Left lobe of liver (tissue), 2 donors: ENCODE data around the gene FBXO44. TPM values are rescaled to one million over a fixed set of nuclear protein-coding genes. Genes with fewer than 3 reads are reported as not detected.
A peak's percentile ranks its signal among the peaks of the same experiment; 100 is the strongest.

Source experiments
- ATAC-seq: fragments of 200-7000 bp; cut with Tn5 transposase; one replicate; pipeline ENCODE4 v1.9.1; 2020; ENCODE audit warnings: mild to moderate bottlenecking, moderate library complexity
- DNase-seq: peaks from one replicate; pipeline ENCODE4 v3.0.0-alpha.2; 2020; ENCODE audit warnings: low spot score
- total RNA-seq: library from RNA; stranded (reverse); gene quantifications from one replicate; pipeline ENCODE4 v1.2.1, GENCODE V29; 2021
- donor health status: DM: no; HTN: no; CAD: no; lungs with moderate emphysema.
- donor health status: DM: no; HTN: yes; CAD: no.

FBXO44 gene
- total RNA-seq, 1 donor from 2014 or later: 11.6 TPM

- ATAC-seq (no peak), DNase-seq (no peak)
Measured at GRCh38 chr1:11657654-11658053, 3.0 kb downstream of the FBXO44 start.

DNA sequence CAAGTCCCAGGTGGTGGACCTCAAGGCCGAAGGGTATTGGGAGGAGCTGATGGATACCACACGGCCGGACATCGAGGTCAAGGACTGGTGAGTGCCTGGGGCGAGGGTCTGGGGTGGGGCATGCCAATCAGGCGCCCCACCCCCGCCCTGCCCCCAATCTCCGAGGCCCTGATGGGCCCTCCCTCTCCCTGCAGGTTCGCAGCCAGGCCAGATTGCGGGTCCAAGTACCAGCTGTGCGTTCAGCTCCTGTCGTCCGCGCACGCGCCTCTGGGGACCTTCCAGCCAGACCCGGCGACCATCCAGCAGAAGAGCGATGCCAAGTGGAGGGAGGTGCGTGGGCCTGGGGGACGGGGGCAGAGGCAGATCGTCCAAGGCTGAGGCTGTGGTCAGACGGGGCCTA lies 3.9 kb downstream of the FBXO44 start:
- DNase-seq (no peak), ATAC-seq (no peak)

DNA sequence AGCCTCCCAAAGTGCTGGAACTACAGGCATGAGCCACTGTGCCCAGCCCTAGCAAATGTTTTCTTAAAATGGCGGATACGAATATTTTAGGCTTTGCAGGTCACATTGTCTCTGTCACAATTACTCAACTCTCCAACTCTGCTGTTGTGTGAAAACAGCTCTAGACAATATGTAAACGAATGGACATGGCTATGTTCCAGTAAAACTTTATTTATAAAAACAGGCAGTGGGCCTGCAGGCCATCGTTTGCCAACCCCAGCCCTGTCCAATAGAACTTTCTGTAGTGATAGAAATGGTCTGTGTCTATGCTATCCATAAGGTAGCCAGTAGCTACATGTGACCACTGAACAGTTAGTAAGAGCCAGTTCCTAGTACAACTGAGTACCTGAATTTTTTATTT lies 5.1 kb downstream of the FBXO44 start:
- ATAC-seq (no peak), DNase-seq (no peak)

DNA sequence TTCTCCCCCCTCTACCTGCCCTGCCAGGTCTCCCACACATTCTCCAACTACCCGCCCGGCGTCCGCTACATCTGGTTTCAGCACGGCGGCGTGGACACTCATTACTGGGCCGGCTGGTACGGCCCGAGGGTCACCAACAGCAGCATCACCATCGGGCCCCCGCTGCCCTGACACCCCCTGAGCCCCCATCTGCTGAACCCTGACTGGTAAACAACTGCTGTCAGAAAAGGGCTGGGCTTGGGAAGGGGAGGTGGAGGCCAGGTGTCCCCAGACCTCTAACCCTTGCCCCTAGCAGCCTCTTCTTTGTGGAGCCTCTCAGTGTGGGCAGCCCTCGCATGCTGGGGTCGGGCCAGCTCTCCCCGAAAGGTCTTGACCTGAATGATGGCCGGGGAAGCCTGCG lies 6.4 kb downstream of the FBXO44 start:
- no peak for DNase-seq
- ATAC-seq: no peak

DNA sequence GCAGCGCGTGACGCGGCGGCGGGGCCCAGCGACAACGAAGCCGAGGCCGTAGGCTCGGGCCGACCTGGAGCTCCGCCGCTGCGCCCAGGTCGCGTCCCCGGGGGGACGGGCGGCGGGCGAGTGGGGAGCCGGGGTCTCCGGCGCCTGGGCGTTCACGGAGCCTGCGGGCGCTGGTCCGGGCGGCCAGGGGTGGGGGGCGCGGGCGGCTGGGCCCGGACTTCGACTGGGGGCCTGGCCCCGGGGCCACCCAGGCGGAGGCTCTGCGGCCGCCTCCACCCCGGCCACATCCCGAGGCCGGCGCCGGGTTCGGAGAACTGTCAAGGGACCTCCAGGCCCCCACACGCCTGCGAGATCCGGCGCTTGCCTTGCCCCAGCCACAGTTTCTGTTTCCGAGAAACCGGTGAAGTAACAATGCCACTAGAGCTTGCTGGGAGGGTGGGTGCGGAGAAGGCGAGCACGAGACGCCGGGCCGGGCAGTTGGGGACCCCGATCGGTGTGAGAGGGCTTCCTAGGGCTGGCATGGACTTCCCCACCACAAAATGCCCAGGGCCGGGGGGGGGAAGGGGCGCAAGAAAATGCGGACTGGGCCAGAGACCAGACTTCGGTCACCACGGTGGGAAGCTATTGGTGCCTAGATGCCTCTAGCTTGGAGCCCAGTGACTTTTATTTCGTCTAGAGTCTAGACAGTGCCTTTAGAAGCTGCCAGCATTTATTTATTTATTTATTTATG lies 9.8 kb downstream of the FBXO44 start:
- DNase-seq: no peak
- peak; percentile 64 for ATAC-seq

DNA sequence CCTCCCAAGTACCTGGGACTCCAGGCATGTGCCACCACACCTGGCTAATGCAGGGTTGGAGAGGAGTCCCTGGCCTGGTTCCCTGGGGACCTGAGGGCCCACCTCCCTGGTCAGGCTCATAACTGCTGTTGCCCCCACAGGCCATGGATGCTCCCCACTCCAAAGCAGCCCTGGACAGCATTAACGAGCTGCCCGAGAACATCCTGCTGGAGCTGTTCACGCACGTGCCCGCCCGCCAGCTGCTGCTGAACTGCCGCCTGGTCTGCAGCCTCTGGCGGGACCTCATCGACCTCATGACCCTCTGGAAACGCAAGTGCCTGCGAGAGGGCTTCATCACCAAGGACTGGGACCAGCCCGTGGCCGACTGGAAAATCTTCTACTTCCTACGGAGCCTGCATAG lies 13.8 kb downstream of the FBXO44 start:
- no peak for DNase-seq
- ATAC-seq: no peak

- ATAC-seq (no peak), DNase-seq (no peak)
Measured at GRCh38 chr1:11670747-11671146, 16.1 kb downstream of the FBXO44 start.

GRCh38 chr1:11671205-11671543 lies 16.5 kb downstream of the FBXO44 start:
- ATAC-seq: no peak
- DNase-seq: no peak

DNA sequence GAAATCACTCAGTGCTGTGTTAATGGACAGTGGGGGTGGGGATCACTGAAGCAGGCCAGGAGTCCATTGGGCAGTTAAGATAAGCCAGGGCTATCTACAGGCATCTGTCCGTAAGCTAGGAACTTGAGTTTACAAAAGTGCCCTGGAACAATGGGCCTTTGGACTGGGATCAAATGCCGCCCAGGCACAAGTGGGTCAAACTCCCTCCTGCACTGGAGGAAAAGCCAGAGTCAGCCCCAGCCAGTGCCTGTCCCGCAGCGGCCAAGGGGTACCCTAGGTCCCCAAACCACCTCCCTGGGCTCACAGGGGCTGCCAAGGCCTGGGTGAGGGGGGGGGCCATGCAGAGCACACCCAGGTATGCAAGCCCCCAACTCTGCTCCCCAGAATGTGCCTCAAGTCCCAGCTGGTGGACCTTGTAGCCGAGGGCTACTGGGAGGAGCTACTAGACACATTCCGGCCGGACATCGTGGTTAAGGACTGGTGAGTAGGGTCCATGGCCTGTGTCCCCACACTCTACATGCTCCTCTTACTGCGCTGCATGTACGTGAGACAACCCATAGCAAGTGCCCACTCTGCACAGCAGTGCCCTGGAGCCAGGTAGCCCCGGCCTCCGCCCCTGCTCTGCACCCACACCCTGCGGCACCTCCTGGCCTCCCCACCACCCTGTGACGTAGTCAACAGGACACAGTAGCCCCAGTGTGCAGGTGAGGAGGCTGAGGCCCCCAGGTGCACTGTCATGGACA lies 17.0 kb downstream of the FBXO44 start:
- ATAC-seq (peak; percentile 80), DNase-seq (peak; percentile 96)

GRCh38 chr1:11673089-11673769 lies 18.6 kb downstream of the FBXO44 start:
- peak; percentile 4 for ATAC-seq
- DNase-seq: no peak

DNA sequence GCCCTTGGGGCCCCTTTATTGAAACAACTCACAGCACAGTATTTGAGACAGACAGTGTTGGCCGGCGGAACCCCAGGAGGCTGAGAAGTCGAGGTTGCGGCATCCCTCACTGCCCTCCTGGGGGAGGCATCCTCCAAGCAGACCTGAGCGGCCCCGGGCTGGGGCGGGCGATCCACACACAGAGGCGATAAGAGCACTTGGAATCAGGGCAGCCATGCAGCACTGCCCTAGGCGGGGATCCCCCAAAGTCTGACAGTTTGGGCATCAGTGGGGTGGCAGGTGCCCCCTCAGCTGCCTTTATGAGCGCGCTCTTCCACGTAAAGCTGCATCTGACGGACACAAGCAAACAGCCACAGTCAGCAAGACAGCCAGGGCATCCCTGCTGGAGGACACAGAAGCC lies 19.8 kb downstream of the FBXO44 start:
- DNase-seq (no peak), ATAC-seq (no peak)

DNA sequence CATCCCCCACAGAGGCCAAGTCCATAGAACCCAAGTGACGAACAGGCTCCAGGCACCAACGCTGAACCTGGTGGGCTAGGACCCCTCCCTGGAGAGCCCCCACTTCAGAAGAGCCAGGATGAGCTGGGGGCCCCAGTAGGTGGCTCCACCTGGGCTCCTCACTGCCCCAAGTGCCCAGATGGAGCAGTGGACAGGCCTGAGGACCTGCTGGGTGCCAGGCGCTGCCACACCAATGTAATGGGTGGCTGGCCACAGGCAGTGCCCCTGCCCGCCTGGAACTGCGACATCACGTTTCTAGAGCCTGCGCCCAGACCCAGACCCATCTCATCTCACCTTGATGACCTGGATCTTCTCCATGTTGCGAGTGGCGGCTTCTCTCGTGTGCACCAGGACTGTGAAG lies 20.6 kb downstream of the FBXO44 start:
- DNase-seq: no peak
- ATAC-seq: no peak

- DNase-seq (peak; percentile 95), ATAC-seq (peak; percentile 64)
Measured at GRCh38 chr1:11676386-11677103, 21.9 kb downstream of the FBXO44 start.

GRCh38 chr1:11678442-11678841 lies 23.8 kb downstream of the FBXO44 start:
- DNase-seq (no peak), ATAC-seq (no peak)

DNA sequence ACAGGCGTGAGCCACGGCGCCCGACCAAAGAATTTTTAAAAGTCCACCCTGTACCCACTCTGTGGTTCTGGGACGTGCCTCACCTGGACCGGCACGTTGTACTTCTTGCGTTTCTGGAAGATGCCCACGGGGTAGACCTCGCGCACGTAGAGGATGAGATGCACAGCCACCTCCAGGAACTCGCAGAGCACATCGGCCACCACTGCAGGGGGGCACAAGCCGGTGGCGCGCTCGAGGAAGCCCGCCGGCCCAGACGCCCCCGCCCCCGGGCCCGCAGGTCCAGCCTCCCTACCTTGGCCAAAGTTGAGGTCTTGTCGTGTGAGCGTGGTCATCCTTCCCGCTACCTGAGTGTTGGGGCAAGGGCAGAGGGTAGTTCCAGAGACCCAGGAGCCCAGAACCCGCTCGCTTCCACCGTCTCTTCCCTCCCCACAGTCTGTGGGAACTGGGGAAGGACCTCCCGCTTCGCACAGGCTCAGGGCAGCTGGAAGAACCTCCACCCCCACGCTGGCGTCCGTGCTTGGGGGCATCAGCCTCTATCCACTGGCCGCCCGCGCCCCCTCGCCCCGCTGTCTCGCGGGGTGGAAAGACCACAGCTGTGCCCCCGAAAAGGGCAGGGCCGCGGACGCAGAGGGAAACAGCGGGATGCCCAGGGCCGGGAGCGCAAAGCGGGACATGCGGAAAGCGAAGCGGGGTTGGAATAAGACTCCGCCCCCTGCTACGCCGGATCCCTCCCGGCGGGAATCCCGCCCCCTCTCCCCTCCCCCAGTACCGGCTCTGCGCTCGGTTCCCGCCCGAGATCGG lies 25.8 kb downstream of the FBXO44 start:
- ATAC-seq (peak; percentile 9), DNase-seq (no peak)

DNA sequence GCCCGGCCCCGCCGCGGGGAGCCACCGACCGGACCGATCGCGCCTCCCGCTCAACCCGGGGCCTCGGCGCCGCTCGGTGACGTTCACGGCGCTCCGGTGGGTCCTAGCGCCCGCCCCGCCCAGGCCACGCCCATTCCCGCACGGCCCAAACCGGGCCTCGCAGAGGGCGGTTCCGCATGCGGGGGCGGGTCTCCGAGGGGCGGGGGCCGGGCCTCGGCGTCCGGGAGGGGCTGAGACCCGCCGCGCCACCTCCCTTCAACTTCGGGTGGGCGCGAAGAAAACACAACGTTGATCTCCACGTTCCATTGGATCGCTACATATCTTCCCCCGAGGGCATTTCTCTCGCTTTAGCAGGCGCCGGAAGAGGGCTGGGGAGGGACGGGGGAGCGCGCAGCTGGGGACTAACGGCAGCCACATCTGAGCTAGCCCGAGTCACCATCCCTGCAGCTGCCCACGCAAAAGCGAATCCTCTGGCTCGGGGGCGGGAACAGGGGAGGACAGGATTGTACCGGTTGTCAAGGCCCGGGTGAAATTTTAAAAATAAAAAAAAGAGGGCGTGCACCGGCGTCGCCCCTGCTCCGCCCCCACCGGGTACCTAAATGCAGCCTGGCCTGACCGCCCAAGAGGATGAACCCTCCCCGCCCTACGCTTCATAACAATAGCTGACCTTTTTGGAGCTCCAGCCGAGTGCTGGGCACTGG lies 26.5 kb downstream of the FBXO44 start, which contains the start of gene MAD2L2:
Gene MAD2L2, minus strand, starts transcription at position 78 of the 701 bp plus-strand sequence. CDS start 547 bp downstream, outside the sequence.
- peak; percentile 86 for ATAC-seq

GRCh38 chr1:11682287-11682771 lies 27.7 kb downstream of the FBXO44 start:
- no peak for DNase-seq
- no peak for ATAC-seq

More for the DNA sequence above, 26.5 kb downstream of the FBXO44 start, which contains the start of gene MAD2L2:
- peak; percentile 93 for DNase-seq

DNA sequence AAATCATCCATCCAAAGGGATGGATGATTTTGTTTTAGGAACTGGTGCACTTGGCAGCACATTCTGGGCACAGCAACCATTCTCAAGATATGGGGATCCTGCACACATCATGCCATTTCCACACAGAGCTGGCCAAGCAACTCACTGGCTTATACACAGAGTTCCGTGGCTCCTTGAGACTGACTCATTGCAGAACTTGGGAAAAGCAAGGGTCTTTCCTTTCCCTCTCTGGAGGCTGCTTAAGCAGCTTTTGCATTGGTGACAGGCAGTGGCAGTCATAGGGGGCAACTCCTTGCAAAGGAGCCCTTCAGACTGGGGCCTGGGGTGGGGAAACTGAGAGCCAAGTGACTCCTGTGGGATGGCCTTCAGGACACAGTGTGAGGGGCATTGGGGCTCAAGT lies 28.1 kb downstream of the FBXO44 start:
- DNase-seq (no peak), ATAC-seq (no peak)

- ATAC-seq (no peak), DNase-seq (no peak)
Measured at GRCh38 chr1:11684070-11684469, 29.4 kb downstream of the FBXO44 start.
